Transverse colon (tissue), 4 donors: Measurements from ENCODE around the gene XIST.
"Not testable (repeated sequence)": the region's sequence is repeated elsewhere in the genome, so short reads cannot be mapped to it uniquely, and the experiment has no call there.

Experiments used
- CTCF ChIP-seq, 5 experiments: fragments of 200-600 bp in 3 of 5; fragments of 450-650 bp in 2 of 5; sonication (generic) in 3 of 5; IDR thresholded peaks; 1 replicate in 2 of 5; 2 replicates in 3 of 5; pipeline ENCODE4 v1.5.1; 2016 to 2017; ENCODE audit warnings: antibody characterized with exemption in 5 of 5, inconsistent platforms in 3 of 5, mild to moderate bottlenecking in 2 of 5, moderate library complexity in 1 of 5
- EP300 ChIP-seq: sonication (generic); formaldehyde crosslinking; IDR thresholded peaks from one replicate; pipeline ENCODE4 v1.6.1; 2017; ENCODE audit warnings: antibody characterized with exemption, low read depth
- POLR2A ChIP-seq: fragments of 450-650 bp; IDR thresholded peaks from one replicate; pipeline ENCODE4 v1.6.1; 2016; ENCODE audit warnings: antibody characterized with exemption, mild to moderate bottlenecking, moderate library complexity
- POLR2AphosphoS5 ChIP-seq, 3 donors: sonication (generic); formaldehyde crosslinking; IDR thresholded peaks; one replicate each; pipeline ENCODE4 v1.6.1; 2016; ENCODE audit warnings: antibody characterized with exemption in 3 of 3

GRCh38 chrX:73898315-73898714 lies 45.8 kb upstream of the XIST start:
- not testable (repeated sequence) for TF ChIP-seq CTCF (IDR thresholded peaks at IDR 0.05); POLR2A; POLR2AphosphoS5 (IDR thresholded peaks at IDR 0.05); EP300
